Prostate gland (tissue), 2 donors: ENCODE measurements around the gene ROCK1.

Source experiments
- POLR2A ChIP-seq: fragments of 450-650 bp; IDR thresholded peaks from one replicate; pipeline ENCODE4 v1.6.1; 2016; ENCODE audit warnings: antibody characterized with exemption, mild to moderate bottlenecking
- POLR2AphosphoS5 ChIP-seq: sonication (generic); formaldehyde crosslinking; IDR thresholded peaks from one replicate; pipeline ENCODE4 v1.6.1; 2017; ENCODE audit warnings: antibody characterized with exemption
- TF ChIP-seq, protein P1 (sequence below), 4 experiments: fragments of 200-600 bp in 2 of 4; fragments of 450-650 bp in 2 of 4; sonication (generic) in 2 of 4; IDR thresholded peaks; 1 replicate in 3 of 4; 2 replicates in 1 of 4; pipeline ENCODE4 v1.5.1; 2016 to 2019; ENCODE audit warnings: antibody characterized with exemption in 4 of 4, mild to moderate bottlenecking in 2 of 4, moderate library complexity in 2 of 4

DNA sequence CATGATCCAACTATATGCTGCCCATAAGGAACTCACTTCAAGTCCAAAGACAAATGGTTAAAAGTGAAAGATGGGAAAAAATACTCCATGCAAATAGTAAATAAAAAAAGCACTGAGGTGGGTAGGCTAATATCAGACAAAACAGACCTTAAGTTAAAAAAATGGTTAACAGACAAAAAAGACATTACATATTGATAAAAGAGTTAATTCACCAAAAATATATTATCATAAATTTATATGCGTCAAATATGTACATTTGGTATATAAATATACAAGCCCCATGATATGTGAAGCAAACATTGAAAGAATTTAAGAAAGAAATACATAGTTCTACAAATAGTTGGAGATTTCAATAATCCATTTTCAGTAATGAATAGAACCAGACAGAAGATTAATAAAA lies 31.0 kb downstream of the ROCK1 start:
- TF ChIP-seq, protein P1, sequence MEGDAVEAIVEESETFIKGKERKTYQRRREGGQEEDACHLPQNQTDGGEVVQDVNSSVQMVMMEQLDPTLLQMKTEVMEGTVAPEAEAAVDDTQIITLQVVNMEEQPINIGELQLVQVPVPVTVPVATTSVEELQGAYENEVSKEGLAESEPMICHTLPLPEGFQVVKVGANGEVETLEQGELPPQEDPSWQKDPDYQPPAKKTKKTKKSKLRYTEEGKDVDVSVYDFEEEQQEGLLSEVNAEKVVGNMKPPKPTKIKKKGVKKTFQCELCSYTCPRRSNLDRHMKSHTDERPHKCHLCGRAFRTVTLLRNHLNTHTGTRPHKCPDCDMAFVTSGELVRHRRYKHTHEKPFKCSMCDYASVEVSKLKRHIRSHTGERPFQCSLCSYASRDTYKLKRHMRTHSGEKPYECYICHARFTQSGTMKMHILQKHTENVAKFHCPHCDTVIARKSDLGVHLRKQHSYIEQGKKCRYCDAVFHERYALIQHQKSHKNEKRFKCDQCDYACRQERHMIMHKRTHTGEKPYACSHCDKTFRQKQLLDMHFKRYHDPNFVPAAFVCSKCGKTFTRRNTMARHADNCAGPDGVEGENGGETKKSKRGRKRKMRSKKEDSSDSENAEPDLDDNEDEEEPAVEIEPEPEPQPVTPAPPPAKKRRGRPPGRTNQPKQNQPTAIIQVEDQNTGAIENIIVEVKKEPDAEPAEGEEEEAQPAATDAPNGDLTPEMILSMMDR (IDR thresholded peaks at IDR 0.05): no peak
- no peak for TF ChIP-seq POLR2AphosphoS5
- no peak for TF ChIP-seq POLR2A
